ENCODE results near the gene LIPC.

Gene LIPC

GRCh38 chr15:58543664-58544335, 112.0 kb downstream of the LIPC start:
- no peak for DNase-seq

GRCh38 chr15:58544756-58545155, 113.0 kb downstream of the LIPC start:
- no peak for DNase-seq

- no peak for DNase-seq
These were observed 113.7 kb downstream of the LIPC start for GRCh38 chr15:58545307-58546065.

- DNase-seq = no peak
These were observed 114.3 kb downstream of the LIPC start for GRCh38 chr15:58546066-58546591.

GRCh38 chr15:58546635-58547627, 115.1 kb downstream of the LIPC start:
- DNase-seq = no peak

GRCh38 chr15:58547628-58548307, 116.0 kb downstream of the LIPC start:
- no peak for DNase-seq

GRCh38 chr15:58548308-58549012, 116.7 kb downstream of the LIPC start:
- DNase-seq = no peak

- no peak for DNase-seq
These were observed 117.4 kb downstream of the LIPC start for GRCh38 chr15:58549013-58549784.

- DNase-seq = no peak
These were observed 117.9 kb downstream of the LIPC start for GRCh38 chr15:58549785-58550074.

- no peak for DNase-seq
These were observed 119.4 kb downstream of the LIPC start for GRCh38 chr15:58551084-58551763.

- DNase-seq = no peak
These were observed 120.1 kb downstream of the LIPC start for GRCh38 chr15:58551764-58552504.

- no peak for DNase-seq
These were observed 120.9 kb downstream of the LIPC start for GRCh38 chr15:58552505-58553364.

- DNase-seq = no peak
These were observed 121.7 kb downstream of the LIPC start for GRCh38 chr15:58553365-58553918.

GRCh38 chr15:58554758-58555157, 123.0 kb downstream of the LIPC start:
- DNase-seq = no peak

GRCh38 chr15:58555162-58556027, 123.6 kb downstream of the LIPC start:
- DNase-seq = no peak

- no peak for DNase-seq
These were observed 124.2 kb downstream of the LIPC start for GRCh38 chr15:58556028-58556361.

- DNase-seq = no peak
These were observed 124.8 kb downstream of the LIPC start for GRCh38 chr15:58556541-58556940.

GRCh38 chr15:58558777-58559176, 127.0 kb downstream of the LIPC start:
- no peak for DNase-seq

Data from NCI-H748 treated with DMSO at 0.1 percent for 48 hours (cell line).